NCI-H82 (cell line): ENCODE results near the gene ACAT2.
"Not testable (repeated sequence)": the region's sequence is repeated elsewhere in the genome, so short reads cannot be mapped to it uniquely, and the experiment has no call there.

Source experiments
- DNase-seq: peaks from one replicate; lab custom pipeline; 2025; lab: John Stamatoyannopoulos, UW

Gene ACAT2

GRCh38 chr6:159761873-159762680 lies at the start of gene ACAT2:
ACAT2 (plus strand) TSS chr6:159762045; CDS start chr6:159762088, 43 bp downstream.
- DNase-seq = peak; percentile 99

GRCh38 chr6:159712389-159712788 lies 49.5 kb upstream of the ACAT2 start:
- not testable (repeated sequence) for DNase-seq

GRCh38 chr6:159713984-159714383 lies 47.9 kb upstream of the ACAT2 start:
- peak; percentile 95 for DNase-seq

- DNase-seq = peak; percentile 65
Measured at GRCh38 chr6:159714404-159714803, 47.4 kb upstream of the ACAT2 start.

GRCh38 chr6:159715166-159715565 lies 46.7 kb upstream of the ACAT2 start:
- DNase-seq = no peak

- no peak for DNase-seq
Measured at GRCh38 chr6:159715605-159716004, 46.2 kb upstream of the ACAT2 start.

GRCh38 chr6:159716247-159717096 lies 45.4 kb upstream of the ACAT2 start:
- DNase-seq = peak; percentile 23

GRCh38 chr6:159718634-159719033 lies 43.2 kb upstream of the ACAT2 start:
- DNase-seq = no peak

- DNase-seq = no peak
Measured at GRCh38 chr6:159719287-159719686, 42.6 kb upstream of the ACAT2 start.

GRCh38 chr6:159720708-159721107 lies 41.1 kb upstream of the ACAT2 start:
- peak; percentile 64 for DNase-seq

- DNase-seq = not testable (repeated sequence)
Measured at GRCh38 chr6:159721981-159722380, 39.9 kb upstream of the ACAT2 start.

GRCh38 chr6:159722655-159723054 lies 39.2 kb upstream of the ACAT2 start:
- no peak for DNase-seq

GRCh38 chr6:159723259-159723658 lies 38.6 kb upstream of the ACAT2 start:
- DNase-seq = no peak

- no peak for DNase-seq
Measured at GRCh38 chr6:159724778-159725177, 37.1 kb upstream of the ACAT2 start.

- DNase-seq = not testable (repeated sequence)
Measured at GRCh38 chr6:159725208-159725607, 36.6 kb upstream of the ACAT2 start.

GRCh38 chr6:159726255-159726917 lies 35.5 kb upstream of the ACAT2 start:
- peak; percentile 86 for DNase-seq

GRCh38 chr6:159726918-159727716 lies 34.7 kb upstream of the ACAT2 start, which contains the start of gene WTAP:
WTAP (plus strand) TSS chr6:159727506; CDS start chr6:159736266, 8,760 bp downstream.
- DNase-seq = peak; percentile 98

- peak; percentile 46 for DNase-seq
Measured at GRCh38 chr6:159727717-159728445, 34.0 kb upstream of the ACAT2 start.

- DNase-seq = no peak
Measured at GRCh38 chr6:159728531-159728964, 33.3 kb upstream of the ACAT2 start.

- no peak for DNase-seq
Measured at GRCh38 chr6:159729598-159730331, 32.1 kb upstream of the ACAT2 start.
